CD4-positive, alpha-beta memory T cell (primary cell): ENCODE results near the gene MUL1. TPM values are rescaled to one million over a fixed set of nuclear protein-coding genes. Genes with fewer than 3 reads are reported as not detected.

Experiments
- CTCF ChIA-PET: fragments of 350-600 bp; sonication (Branson Sonifier 250); formaldehyde crosslinking; loops from one replicate; lab custom pipeline; 2021; ENCODE audit warnings: inconsistent platforms; ENCODE audit not compliant: partially characterized antibody; lab: Charles Lee
- POLR2A ChIA-PET: fragments of 350-600 bp; sonication (Branson Sonifier 250); formaldehyde crosslinking; loops from one replicate; lab custom pipeline; 2021; ENCODE audit not compliant: partially characterized antibody; lab: Charles Lee
- DNase-seq, 5 donors: peaks; one replicate each; pipeline versions ENCODE4 v3.0.0 to v3.0.0-alpha.2; 2020 to 2022; ENCODE audit warnings: mixed read lengths in 1 of 5
- H3K27ac ChIP-seq: one replicate; pipeline ENCODE4 v1.7.0; 2013; ENCODE audit warnings: low read depth, low read length
- H3K27me3 ChIP-seq: 2 replicates; pipeline ENCODE4 v1.7.0; 2013; ENCODE audit warnings: mild to moderate bottlenecking, low read length, moderate library complexity; ENCODE audit not compliant: insufficient read depth
- H3K36me3 ChIP-seq: 2 replicates; pipeline ENCODE4 v1.7.0; 2013; ENCODE audit warnings: mild to moderate bottlenecking, low read length, moderate library complexity; ENCODE audit not compliant: insufficient read depth
- H3K4me1 ChIP-seq: 2 replicates; pipeline ENCODE4 v1.7.0; 2013; ENCODE audit warnings: mild to moderate bottlenecking, low read length, moderate library complexity; ENCODE audit not compliant: insufficient read depth
- H3K4me3 ChIP-seq, 2 donors: one replicate each; pipeline ENCODE4 v1.7.0; 2013; ENCODE audit warnings: low read length in 2 of 2, mild to moderate bottlenecking in 1 of 2
- H3K9me3 ChIP-seq, 2 donors: one replicate each; pipeline ENCODE4 v1.7.0; 2013; ENCODE audit warnings: low read length in 2 of 2, control low read depth in 1 of 2; ENCODE audit not compliant: control insufficient read depth in 1 of 2
- H3K27ac Mint-ChIP-seq, 7 donors: one replicate each; pipeline ENCODE4 v1.8.0; 2020 to 2021; ENCODE audit warnings: mixed read lengths in 7 of 7, mild to moderate bottlenecking in 6 of 7, inconsistent platforms in 3 of 7, moderate library complexity in 3 of 7
- H3K27me3 Mint-ChIP-seq, 2 donors: one replicate each; pipeline ENCODE4 v1.8.0; 2020 to 2021; ENCODE audit warnings: mixed read lengths in 2 of 2
- H3K36me3 Mint-ChIP-seq, 2 donors: one replicate each; pipeline ENCODE4 v1.8.0; 2020 to 2021; ENCODE audit warnings: mixed read lengths in 2 of 2, inconsistent platforms in 1 of 2, mild to moderate bottlenecking in 1 of 2
- H3K4me1 Mint-ChIP-seq, 4 donors: one replicate each; pipeline ENCODE4 v1.8.0; 2020 to 2021; ENCODE audit warnings: mixed read lengths in 4 of 4, mild to moderate bottlenecking in 1 of 4
- H3K4me3 Mint-ChIP-seq, 8 donors: one replicate each; pipeline ENCODE4 v1.8.0; 2020 to 2021; ENCODE audit warnings: mixed read lengths in 8 of 8, mild to moderate bottlenecking in 7 of 8, moderate library complexity in 6 of 8, inconsistent platforms in 3 of 8
- H3K9me3 Mint-ChIP-seq, 8 donors: one replicate each; pipeline ENCODE4 v1.8.0; 2020 to 2021; ENCODE audit warnings: mixed read lengths in 8 of 8, mild to moderate bottlenecking in 5 of 8, inconsistent platforms in 3 of 8, moderate library complexity in 1 of 8
- intact Hi-C: fragments of 100-400 bp; cut with micrococcal nuclease; formaldehyde crosslinking; loops from one replicate; pipeline ENCODE4 v1.15.1; 2023
- polyA plus RNA-seq, 2 donors: library from polyadenylated mRNA; unstranded; fragments of 300-500 nt; fragmentation: Illumina TruSeq; gene quantifications; one replicate each; pipeline ENCODE4 v1.2.3, GENCODE V29; 2021
- total RNA-seq, 2 experiments: library from RNA; stranded (reverse); gene quantifications; one replicate each; pipeline ENCODE4 v1.2.3, GENCODE V29; 2021

The MUL1 gene
- total and polyA plus RNA-seq, 4 experiments from 2014 or later, result 21.4 to 44.4 (median 26.3) TPM

DNA sequence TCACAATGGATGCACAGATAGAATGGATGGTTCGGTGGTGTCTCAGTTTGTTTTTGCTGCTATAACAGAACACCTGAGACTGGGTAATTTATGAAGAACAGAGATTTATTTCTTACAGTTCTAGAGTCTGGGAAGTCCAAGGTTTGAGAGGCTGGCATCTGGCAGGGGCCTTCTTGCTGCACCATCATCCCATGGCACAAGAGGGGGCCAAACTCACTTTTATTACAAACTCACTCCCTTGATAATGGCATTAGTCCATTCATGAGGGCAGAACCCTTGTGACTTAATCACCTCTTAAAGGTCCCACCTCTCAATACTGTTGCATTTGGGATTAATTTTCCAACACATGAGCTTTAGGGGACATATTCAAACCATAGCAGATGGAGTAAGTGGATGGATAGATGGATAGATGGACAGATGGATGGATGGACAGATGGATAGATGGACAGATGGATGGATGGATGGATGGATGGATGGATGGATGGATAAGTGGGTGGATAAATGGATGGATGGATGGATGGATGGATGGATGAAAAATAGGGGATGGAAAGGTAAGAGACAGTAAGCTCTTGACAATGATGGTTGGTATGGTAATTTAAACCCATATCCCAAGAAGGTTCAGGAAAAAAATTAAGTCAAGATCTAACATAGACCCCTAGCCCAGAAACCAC, 38.4 kb downstream of the MUL1 start:
- H3K4me3 Mint-ChIP-seq, result no peak overlapping the region
- DNase-seq, result no peak
- no peak overlapping the region for H3K4me3 ChIP-seq
- intact Hi-C loops, result loop anchor here (1.0 kb wide), 1 partner anchor 24 kb away; no protein-coding TSS in a partner anchor
- no peaks in the 10 kb centered on the region for H3K36me3 Mint-ChIP-seq
- CTCF ChIA-PET, result interaction anchor here (1.1 kb wide), 1 partner anchor 25 kb away, joined by 3 read pairs; no protein-coding TSS in a partner anchor
- H3K4me1 Mint-ChIP-seq, result no peaks in the 10 kb centered on the region
- POLR2A ChIA-PET, result no interaction called here
- no peaks in the 10 kb centered on the region for H3K4me1 ChIP-seq
- no peak overlapping the region for H3K27ac ChIP-seq
- H3K9me3 Mint-ChIP-seq, result peaks cover 0 to 1% (median 0%) of the 10 kb centered on the region in 8 donors
- peaks cover 25 to 61% of the 10 kb centered on the region in 2 donors for H3K27me3 Mint-ChIP-seq
- H3K9me3 ChIP-seq, result no peaks in the 10 kb centered on the region
- peak overlapping the region in 1 of 7 donors; percentile 4 for H3K27ac Mint-ChIP-seq
- no peaks in the 10 kb centered on the region for H3K36me3 ChIP-seq
- H3K27me3 ChIP-seq, result no peaks in the 10 kb centered on the region

DNA sequence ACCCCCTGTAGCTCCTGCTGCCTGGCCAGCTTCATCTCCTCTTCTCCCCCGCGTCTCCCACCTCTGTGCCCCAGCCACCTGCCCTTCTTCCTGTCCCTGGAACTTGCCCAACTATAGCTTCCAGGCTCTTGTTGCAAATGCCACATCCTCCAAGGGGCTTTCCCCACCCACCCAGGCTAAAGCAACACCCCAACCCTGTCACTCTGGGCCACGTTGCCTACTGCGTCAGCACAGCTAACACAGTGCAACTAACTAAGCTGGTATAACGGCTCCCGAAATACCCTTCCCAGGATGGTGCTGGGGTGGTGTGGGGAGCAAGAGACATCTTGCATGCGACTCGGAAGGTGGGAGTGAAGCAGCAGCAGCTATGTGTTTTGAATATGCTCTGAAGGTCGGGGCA, 41.7 kb downstream of the MUL1 start:
- no peaks in the 10 kb centered on the region for H3K4me1 Mint-ChIP-seq
- peaks cover 0 to 3% (median 0%) of the 10 kb centered on the region in 8 donors for H3K9me3 Mint-ChIP-seq
- no peaks in the 10 kb centered on the region for H3K9me3 ChIP-seq
- no peak overlapping the region for H3K27ac Mint-ChIP-seq
- no peaks in the 10 kb centered on the region for H3K4me1 ChIP-seq
- no peak overlapping the region for H3K4me3 Mint-ChIP-seq
- no peak overlapping the region for H3K4me3 ChIP-seq
- CTCF ChIA-PET, result no interaction called here
- intact Hi-C loops, result no loop called here
- H3K27ac ChIP-seq, result no peak overlapping the region
- H3K27me3 ChIP-seq, result no peaks in the 10 kb centered on the region
- H3K27me3 Mint-ChIP-seq, result peaks cover 11 to 38% of the 10 kb centered on the region in 2 donors
- POLR2A ChIA-PET, result no interaction called here
- no peaks in the 10 kb centered on the region for H3K36me3 Mint-ChIP-seq
- no peak for DNase-seq
- H3K36me3 ChIP-seq, result no peaks in the 10 kb centered on the region

DNA sequence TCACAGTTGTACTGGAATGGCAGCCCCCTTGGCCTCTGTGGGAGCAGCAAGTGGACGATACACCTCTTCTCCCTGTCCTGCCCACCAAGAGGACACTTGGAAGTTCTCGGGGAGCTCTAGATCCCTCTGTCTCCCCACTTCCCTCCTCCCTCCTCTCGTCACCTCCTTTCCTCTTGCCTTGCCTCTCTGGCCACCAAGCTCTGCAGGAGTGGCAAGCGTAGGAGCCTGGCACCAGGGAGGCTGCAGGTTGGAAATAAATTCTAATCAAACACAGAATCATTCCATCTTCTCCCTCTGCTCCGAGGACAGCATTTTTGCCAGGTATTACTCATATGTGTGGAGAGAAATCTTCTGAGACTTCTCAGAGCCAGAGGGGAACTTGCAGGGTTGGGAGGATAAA, 42.8 kb downstream of the MUL1 start:
- Mint-ChIP-seq H3K4me1 (no peaks in the 10 kb centered on the region), H3K36me3 (no peaks in the 10 kb centered on the region), H3K9me3 (peaks cover 0 to 3% (median 0%) of the 10 kb centered on the region in 8 donors), H3K27me3 (peaks cover 14 to 32% of the 10 kb centered on the region in 2 donors), H3K27ac (peak overlapping the region in 1 of 7 donors; percentile 54), H3K4me3 (no peak overlapping the region)
- intact Hi-C loops, result no loop called here
- Histone ChIP-seq H3K4me3 (no peak overlapping the region), H3K36me3 (no peaks in the 10 kb centered on the region), H3K4me1 (no peaks in the 10 kb centered on the region), H3K27me3 (no peaks in the 10 kb centered on the region), H3K27ac (no peak overlapping the region), H3K9me3 (no peaks in the 10 kb centered on the region)
- DNase-seq, result no peak
- ChIA-PET POLR2A (no interaction called here), CTCF (no interaction called here)

DNA sequence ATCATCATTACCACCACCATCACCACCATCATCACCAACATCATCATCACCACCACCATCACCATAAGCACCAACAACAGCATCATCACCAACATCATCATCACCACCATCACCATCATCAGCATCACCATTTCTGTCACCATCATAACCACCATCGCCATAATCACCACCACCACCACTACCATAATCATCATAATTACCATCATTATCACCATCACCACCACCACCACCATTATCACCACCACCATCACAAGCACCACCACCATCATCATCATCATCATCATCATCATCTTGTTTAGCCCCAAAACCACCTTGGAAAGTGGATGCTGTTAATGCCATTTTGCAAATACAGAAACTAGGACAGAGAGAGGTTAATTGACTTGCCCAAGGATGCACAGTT, 44.4 kb downstream of the MUL1 start:
- ChIA-PET POLR2A (no interaction called here), CTCF (interaction anchor here (1.0 kb wide), 1 partner anchor 268 kb away, joined by 4 read pairs; no protein-coding TSS in a partner anchor)
- DNase-seq, result no peak
- no peak overlapping the region for H3K4me3 ChIP-seq
- no peaks in the 10 kb centered on the region for H3K4me1 ChIP-seq
- H3K27ac ChIP-seq, result no peak overlapping the region
- H3K27me3 Mint-ChIP-seq, result peaks cover 21 to 38% of the 10 kb centered on the region in 2 donors
- H3K4me3 Mint-ChIP-seq, result no peak overlapping the region
- H3K36me3 ChIP-seq, result no peaks in the 10 kb centered on the region
- H3K36me3 Mint-ChIP-seq, result no peaks in the 10 kb centered on the region
- no peaks in the 10 kb centered on the region for H3K4me1 Mint-ChIP-seq
- intact Hi-C loops, result no loop called here
- H3K27me3 ChIP-seq, result no peaks in the 10 kb centered on the region
- H3K9me3 ChIP-seq, result no peaks in the 10 kb centered on the region
- no peak overlapping the region for H3K27ac Mint-ChIP-seq
- H3K9me3 Mint-ChIP-seq, result peaks cover 0 to 3% (median 0%) of the 10 kb centered on the region in 8 donors

DNA sequence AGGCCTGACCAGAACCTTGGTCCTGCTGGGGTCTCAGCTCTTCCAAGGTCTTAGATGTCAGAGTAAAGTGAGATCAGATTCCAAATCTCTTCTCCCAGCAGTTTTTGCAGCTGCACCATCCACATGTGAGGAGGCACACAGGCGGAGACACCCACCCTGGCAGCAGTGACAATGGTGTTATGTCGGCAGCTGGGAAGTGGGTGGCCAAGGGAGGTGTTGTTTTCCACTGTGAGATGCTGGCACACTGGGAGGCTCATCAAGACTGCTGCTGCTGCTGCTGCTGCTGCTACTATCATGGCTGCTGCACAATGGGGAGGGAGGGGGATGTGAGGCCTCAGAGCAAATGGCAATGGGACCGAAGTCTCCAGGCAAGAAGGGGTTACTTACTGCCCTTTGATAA, 45.6 kb downstream of the MUL1 start:
- H3K36me3 ChIP-seq, result no peaks in the 10 kb centered on the region
- Mint-ChIP-seq H3K27ac (no peak overlapping the region), H3K4me1 (no peaks in the 10 kb centered on the region), H3K4me3 (no peak overlapping the region), H3K9me3 (peaks cover 0 to 3% (median 0%) of the 10 kb centered on the region in 8 donors), H3K27me3 (peaks cover 23 to 29% of the 10 kb centered on the region in 2 donors), H3K36me3 (no peaks in the 10 kb centered on the region)
- ChIA-PET CTCF (interaction anchor here (0.6 kb wide), 1 partner anchor 332 kb away, joined by 3 read pairs; no protein-coding TSS in a partner anchor), POLR2A (no interaction called here)
- no peak overlapping the region for H3K27ac ChIP-seq
- no peaks in the 10 kb centered on the region for H3K4me1 ChIP-seq
- no peak for DNase-seq
- no peak overlapping the region for H3K4me3 ChIP-seq
- H3K27me3 ChIP-seq, result no peaks in the 10 kb centered on the region
- intact Hi-C loops, result no loop called here
- no peaks in the 10 kb centered on the region for H3K9me3 ChIP-seq

DNA sequence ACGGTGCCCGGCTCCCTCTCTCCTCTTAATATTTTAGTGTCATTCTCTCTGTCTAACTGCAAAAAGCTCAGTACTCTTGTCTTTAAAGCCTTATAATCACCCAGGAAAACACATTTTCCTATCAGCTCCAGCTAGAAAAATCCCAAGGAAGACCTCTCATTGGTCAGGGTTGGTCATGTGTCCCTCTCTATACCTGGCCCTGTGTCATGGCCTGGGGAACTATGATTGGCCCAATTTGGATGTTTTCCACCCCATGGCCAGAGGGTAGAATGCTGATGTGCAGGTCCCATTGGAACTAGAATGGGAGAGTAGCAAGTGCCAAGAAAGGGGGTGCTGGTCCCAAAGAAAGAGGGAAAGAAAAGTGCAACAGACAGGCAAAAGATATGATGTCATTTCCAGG, 49.2 kb downstream of the MUL1 start:
- H3K27ac ChIP-seq, result no peak overlapping the region
- no peaks in the 10 kb centered on the region for H3K36me3 ChIP-seq
- H3K9me3 ChIP-seq, result no peaks in the 10 kb centered on the region
- ChIA-PET POLR2A (no interaction called here), CTCF (interaction anchor here (0.6 kb wide), 1 partner anchor 1319 kb away, joined by 3 read pairs; no protein-coding TSS in a partner anchor)
- Mint-ChIP-seq H3K36me3 (no peaks in the 10 kb centered on the region), H3K4me3 (no peak overlapping the region), H3K4me1 (no peaks in the 10 kb centered on the region), H3K27me3 (peaks cover 15 to 16% of the 10 kb centered on the region in 2 donors), H3K27ac (no peak overlapping the region), H3K9me3 (peaks cover 0 to 3% (median 0%) of the 10 kb centered on the region in 8 donors)
- no peaks in the 10 kb centered on the region for H3K4me1 ChIP-seq
- intact Hi-C loops, result no loop called here
- no peak overlapping the region for H3K4me3 ChIP-seq
- DNase-seq, result no peak
- H3K27me3 ChIP-seq, result no peaks in the 10 kb centered on the region

DNA sequence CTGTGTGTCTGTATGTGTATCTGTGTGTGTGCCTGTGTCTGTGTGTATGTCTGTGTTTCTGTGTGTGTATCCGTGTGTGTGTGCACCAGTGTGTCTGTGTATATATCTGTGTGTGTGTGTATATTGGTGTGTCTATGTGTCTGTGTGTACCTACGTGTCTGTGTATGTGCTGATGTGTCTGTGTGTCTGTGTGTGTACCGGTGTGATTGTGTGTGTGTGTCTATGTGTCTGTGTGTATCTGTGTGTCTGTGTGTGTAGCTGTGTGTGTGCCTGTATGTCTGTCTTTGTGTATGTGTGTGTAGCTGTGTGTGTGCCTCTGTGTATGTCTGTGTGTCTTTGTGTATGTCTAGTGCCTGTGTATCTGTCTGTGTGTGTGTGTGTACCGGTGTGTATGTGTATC, 53.9 kb downstream of the MUL1 start:
- no peaks in the 10 kb centered on the region for H3K4me1 ChIP-seq
- POLR2A ChIA-PET, result no interaction called here
- no peaks in the 10 kb centered on the region for H3K27me3 ChIP-seq
- Mint-ChIP-seq H3K27me3 (peaks cover 6 to 18% of the 10 kb centered on the region in 2 donors), H3K27ac (no peak overlapping the region), H3K4me1 (no peaks in the 10 kb centered on the region), H3K36me3 (no peaks in the 10 kb centered on the region), H3K4me3 (no peak overlapping the region), H3K9me3 (no peaks in the 10 kb centered on the region)
- no peaks in the 10 kb centered on the region for H3K36me3 ChIP-seq
- H3K9me3 ChIP-seq, result no peaks in the 10 kb centered on the region
- no peak for DNase-seq
- intact Hi-C loops, result no loop called here
- CTCF ChIA-PET, result no interaction called here
- no peak overlapping the region for H3K27ac ChIP-seq
- no peak overlapping the region for H3K4me3 ChIP-seq
